H9 (cell line): ENCODE measurements around the gene SIRT7. TPM values are rescaled to one million over a fixed set of nuclear protein-coding genes. Genes with fewer than 3 reads are reported as not detected.
A peak's percentile ranks its signal among the peaks of the same experiment; 100 is the strongest.

Experiments used
- DNase-seq: peaks from one replicate; pipeline ENCODE4 v3.0.0-alpha.2; 2017
- H2AFZ ChIP-seq: one replicate; pipeline ENCODE4 v1.6.1; 2013; ENCODE audit warnings: mild to moderate bottlenecking, low read length, control low read depth, moderate library complexity
- H2AK5ac ChIP-seq: 2 replicates; pipeline ENCODE4 v1.6.1; 2013; ENCODE audit warnings: low read length, control low read depth, mixed read lengths; ENCODE audit not compliant: insufficient read length
- H2BK120ac ChIP-seq: one replicate; pipeline ENCODE4 v1.6.1; 2013; ENCODE audit warnings: low read depth, mild to moderate bottlenecking, low read length, control low read depth, inconsistent platforms; ENCODE audit not compliant: poor library complexity, severe bottlenecking
- H2BK12ac ChIP-seq: 2 replicates; pipeline ENCODE4 v1.6.1; 2013; ENCODE audit warnings: low read length, control low read depth, mixed read lengths, low read depth; ENCODE audit not compliant: insufficient read length
- H2BK15ac ChIP-seq: 2 replicates; pipeline ENCODE4 v1.6.1; 2013; ENCODE audit warnings: low read depth, low read length, control low read depth
- H2BK20ac ChIP-seq: one replicate; pipeline ENCODE4 v1.6.1; 2013; ENCODE audit warnings: low read depth, mild to moderate bottlenecking, low read length, control low read depth, inconsistent platforms; ENCODE audit not compliant: poor library complexity, severe bottlenecking
- H2BK5ac ChIP-seq: 2 replicates; pipeline ENCODE4 v1.6.1; 2013; ENCODE audit warnings: low read length, control low read depth, mixed read lengths; ENCODE audit not compliant: insufficient read length
- H3K14ac ChIP-seq: 2 replicates; pipeline ENCODE4 v1.6.1; 2013; ENCODE audit warnings: low read length, control low read depth; ENCODE audit not compliant: insufficient read depth
- H3K18ac ChIP-seq: 2 replicates; pipeline ENCODE4 v1.6.1; 2013; ENCODE audit warnings: low read depth, mild to moderate bottlenecking, mixed read lengths, low read length, control low read depth; ENCODE audit not compliant: insufficient read length
- H3K23ac ChIP-seq: 2 replicates; pipeline ENCODE4 v1.6.1; 2013; ENCODE audit warnings: low read length, control low read depth, mixed read lengths, low read depth; ENCODE audit not compliant: insufficient read length
- H3K23me2 ChIP-seq: 2 replicates; pipeline ENCODE4 v1.6.1; 2013; ENCODE audit warnings: low read depth, mild to moderate bottlenecking, mixed read lengths, low read length, control low read depth; ENCODE audit not compliant: insufficient read length, poor library complexity, severe bottlenecking
- H3K27ac ChIP-seq: 2 replicates; pipeline ENCODE4 v1.5.1; 2013; ENCODE audit warnings: low read length, control low read depth, mixed read lengths, low read depth; ENCODE audit not compliant: insufficient read length
- H3K27me3 ChIP-seq: 2 replicates; pipeline ENCODE4 v1.6.1; 2013; ENCODE audit warnings: low read length, control low read depth, inconsistent platforms; ENCODE audit not compliant: insufficient read depth
- H3K4ac ChIP-seq: 2 replicates; pipeline ENCODE4 v1.6.1; 2013; ENCODE audit warnings: low read depth, mild to moderate bottlenecking, control low read depth, inconsistent platforms, low read length, moderate library complexity
- H3K4me1 ChIP-seq: 2 replicates; pipeline ENCODE4 v1.6.1; 2013; ENCODE audit warnings: low read length, control low read depth, inconsistent platforms; ENCODE audit not compliant: insufficient read depth
- H3K4me2 ChIP-seq: 2 replicates; pipeline ENCODE4 v1.6.1; 2013; ENCODE audit warnings: low read length, control low read depth, mixed read lengths; ENCODE audit not compliant: insufficient read length, insufficient read depth
- H3K56ac ChIP-seq: 2 replicates; pipeline ENCODE4 v1.6.1; 2013; ENCODE audit warnings: low read depth, mild to moderate bottlenecking, mixed read lengths, low read length, control low read depth; ENCODE audit not compliant: insufficient read length
- H3K79me1 ChIP-seq: 2 replicates; pipeline ENCODE4 v1.6.1; 2013; ENCODE audit warnings: low read depth, mild to moderate bottlenecking, moderate library complexity, low read length, control low read depth, inconsistent platforms; ENCODE audit not compliant: insufficient read depth, poor library complexity, severe bottlenecking
- H3K79me2 ChIP-seq: 2 replicates; pipeline ENCODE4 v1.6.1; 2013; ENCODE audit warnings: low read length, control low read depth, inconsistent platforms; ENCODE audit not compliant: insufficient read depth
- H3K9ac ChIP-seq: 2 replicates; pipeline ENCODE4 v1.6.1; 2013; ENCODE audit warnings: low read length, control low read depth, mixed read lengths; ENCODE audit not compliant: insufficient read length; ENCODE audit errors: extremely low read depth
- H3K9me3 ChIP-seq: one replicate; pipeline ENCODE4 v1.6.1; 2013; ENCODE audit warnings: low read depth, low read length, inconsistent platforms; ENCODE audit not compliant: control insufficient read depth
- H3T11ph ChIP-seq: one replicate; pipeline ENCODE4 v1.6.1; 2013; ENCODE audit warnings: mild to moderate bottlenecking, low read length, control low read depth, inconsistent platforms
- H4K20me1 ChIP-seq: one replicate; pipeline ENCODE4 v1.6.1; 2013; ENCODE audit not compliant: control insufficient read depth, insufficient read length, insufficient read depth
- H4K5ac ChIP-seq: 2 replicates; pipeline ENCODE4 v1.6.1; 2013; ENCODE audit warnings: low read depth, mild to moderate bottlenecking, mixed read lengths, low read length, control low read depth; ENCODE audit not compliant: insufficient read length
- H4K8ac ChIP-seq: replicated peaks from 2 replicates; pipeline ENCODE4 v1.6.1; 2013; ENCODE audit warnings: low read length, control low read depth, mixed read lengths, low read depth; ENCODE audit not compliant: insufficient read length
- H4K91ac ChIP-seq: 2 replicates; pipeline ENCODE4 v1.6.1; 2013; ENCODE audit warnings: low read depth, mild to moderate bottlenecking, moderate library complexity, mixed read lengths, low read length, control low read depth; ENCODE audit not compliant: insufficient read length
- H3K27ac Mint-ChIP-seq, 3 experiments: 2 replicates in 2 of 3; 3 replicates in 1 of 3; pipeline ENCODE4 v1.8.0; 2020 to 2021; ENCODE audit warnings: mixed read lengths in 3 of 3, mild to moderate bottlenecking in 1 of 3, moderate library complexity in 1 of 3
- H3K27me3 Mint-ChIP-seq: 2 replicates; pipeline ENCODE4 v1.8.0; 2021; ENCODE audit warnings: low read depth, mild to moderate bottlenecking, moderate library complexity, mixed read lengths
- H3K36me3 Mint-ChIP-seq, 3 experiments: 2 replicates in 2 of 3; 3 replicates in 1 of 3; pipeline ENCODE4 v1.8.0; 2020 to 2021; ENCODE audit warnings: low read depth in 3 of 3, mixed read lengths in 3 of 3; ENCODE audit not compliant: insufficient read depth in 1 of 3
- H3K4me1 Mint-ChIP-seq, 2 experiments: 2 replicates each; pipeline ENCODE4 v1.8.0; 2020; ENCODE audit warnings: mixed read lengths in 2 of 2
- H3K4me3 Mint-ChIP-seq, 2 experiments: 2 replicates in 1 of 2; 3 replicates in 1 of 2; pipeline ENCODE4 v1.8.0; 2020 to 2021; ENCODE audit warnings: mild to moderate bottlenecking in 2 of 2, mixed read lengths in 2 of 2, moderate library complexity in 1 of 2
- H3K9me3 Mint-ChIP-seq, 2 experiments: 2 replicates in 1 of 2; 3 replicates in 1 of 2; pipeline ENCODE4 v1.8.0; 2020; ENCODE audit warnings: mild to moderate bottlenecking in 2 of 2, mixed read lengths in 2 of 2, moderate library complexity in 1 of 2
- CTCF ChIP-seq: fragments of 200-600 bp; sonication (generic); conservative IDR thresholded peaks from 3 replicates; pipeline ENCODE4 v1.8.0; 2021; ENCODE audit warnings: antibody characterized with exemption, mild to moderate bottlenecking
- WGBS: extraction: QIAGEN DNeasy Blood & Tissue Kit; methylation state at CpG from one replicate; pipeline ENCODE4 v1.1.7; 2013; ENCODE audit warnings: missing lambda C conversion rate, low lambda C conversion rate, mixed read lengths; ENCODE audit not compliant: insufficient read length; ENCODE audit errors: extremely low coverage; 5-methylcytosine and 5-hydroxymethylcytosine counted together
- total RNA-seq: library from RNA; stranded (reverse); gene quantifications from 2 replicates; pipeline ENCODE4 v1.2.1, GENCODE V29; 2021

SIRT7 gene
- total RNA-seq, 1 experiment from 2014 or later: 29.7 TPM

GRCh38 chr17:81935709-81936084 is 17.7 kb upstream of the SIRT7 start:
- H3K4ac ChIP-seq: no peak overlapping the region
- H2BK15ac ChIP-seq: no peak overlapping the region
- peaks cover 3% of the 10 kb centered on the region for H3K79me1 ChIP-seq
- peaks cover 0 to 19% of the 10 kb centered on the region in 2 experiments; a peak in 2 of 4 replicates for H3K4me1 Mint-ChIP-seq
- no peak overlapping the region for H2BK20ac ChIP-seq
- H3K27ac Mint-ChIP-seq: no peak overlapping the region
- no peak overlapping the region for H4K5ac ChIP-seq
- H3K18ac ChIP-seq: no peak overlapping the region
- H3K56ac ChIP-seq: no peak overlapping the region
- H3K27ac ChIP-seq: no peak overlapping the region
- H3K27me3 Mint-ChIP-seq: peaks cover 37% of the 10 kb centered on the region
- no peak overlapping the region for H3T11ph ChIP-seq
- H2AK5ac ChIP-seq: no peak overlapping the region
- H3K23me2 ChIP-seq: peaks cover 4% of the 10 kb centered on the region
- no CpG with 5 or more reads among the region's 6 CpGs for WGBS
- peak overlapping the region; percentile 80 to 96 for H3K4me3 Mint-ChIP-seq
- H3K9me3 ChIP-seq: no peaks in the 10 kb centered on the region
- no peak overlapping the region for H2AFZ ChIP-seq
- H3K36me3 Mint-ChIP-seq: peaks cover 3 to 32% (median 21%) of the 10 kb centered on the region in 3 experiments; a peak in 6 of 7 replicates
- H2BK5ac ChIP-seq: no peak overlapping the region
- no peak overlapping the region for H4K8ac ChIP-seq
- H3K9me3 Mint-ChIP-seq: no peaks in the 10 kb centered on the region
- no peak for DNase-seq
- no peaks in the 10 kb centered on the region; the same call in 1 of the 2 replicates for H3K27me3 ChIP-seq
- no peaks in the 10 kb centered on the region for H3K4me1 ChIP-seq
- H3K23ac ChIP-seq: no peak overlapping the region
- H2BK12ac ChIP-seq: no peak overlapping the region
- H3K79me2 ChIP-seq: peaks cover 2% of the 10 kb centered on the region; the same call in 1 of the 2 replicates
- H2BK120ac ChIP-seq: no peak overlapping the region
- no peak overlapping the region for H3K9ac ChIP-seq
- H4K20me1 ChIP-seq: peaks cover 4% of the 10 kb centered on the region
- TF ChIP-seq CTCF: no peak
- H3K4me2 ChIP-seq: no peak overlapping the region
- H3K14ac ChIP-seq: no peak overlapping the region
- no peak overlapping the region for H4K91ac ChIP-seq
